Activated CD8-positive, alpha-beta T cell treated with anti-CD3 and anti-CD28 coated beads, Interleukin-2, amount 10 ng/mL, durations not matched to agents 7 days and 5 days (primary cell): Measurements from ENCODE around the gene OSBPL1A. TPM values are rescaled to one million over a fixed set of nuclear protein-coding genes. Genes with fewer than 3 reads are reported as not detected.

Source experiments
- ATAC-seq: fragments of 150-1000 bp; cut with Tn5 transposase; one replicate; pipeline ENCODE4 v1.10.0; 2021; ENCODE audit warnings: moderate library complexity
- CTCF ChIA-PET: fragments of 350-600 bp; sonication (Branson Sonifier 250); formaldehyde crosslinking; loops from one replicate; lab custom pipeline; 2021; ENCODE audit warnings: antibody characterized with exemption; lab: Charles Lee
- POLR2A ChIA-PET: fragments of 350-600 bp; sonication (Branson Sonifier 250); formaldehyde crosslinking; loops from one replicate; lab custom pipeline; 2021; ENCODE audit warnings: antibody characterized with exemption; lab: Charles Lee
- DNase-seq: peaks from one replicate; pipeline ENCODE4 v3.0.0-alpha.2; 2020
- H3K27ac Mint-ChIP-seq: one replicate; pipeline ENCODE4 v1.8.0; 2021; ENCODE audit warnings: mild to moderate bottlenecking, mixed read lengths
- H3K27me3 Mint-ChIP-seq: one replicate; pipeline ENCODE4 v1.8.0; 2021; ENCODE audit warnings: low read depth, mixed read lengths
- H3K36me3 Mint-ChIP-seq: one replicate; pipeline ENCODE4 v1.8.0; 2021; ENCODE audit warnings: low read depth, mixed read lengths
- H3K4me1 Mint-ChIP-seq: one replicate; pipeline ENCODE4 v1.8.0; 2021; ENCODE audit warnings: low read depth, mixed read lengths
- H3K4me3 Mint-ChIP-seq: one replicate; pipeline ENCODE4 v1.8.0; 2021; ENCODE audit warnings: mild to moderate bottlenecking, mixed read lengths
- H3K9me3 Mint-ChIP-seq: one replicate; pipeline ENCODE4 v1.8.0; 2022; ENCODE audit warnings: mixed read lengths; ENCODE audit not compliant: insufficient read depth
- total RNA-seq, 2 experiments: library from RNA; stranded (reverse); gene quantifications; one replicate each; pipeline ENCODE4 v1.2.3, GENCODE V29; 2021

OSBPL1A gene
- total RNA-seq, 2 experiments from 2014 or later, result 0.58 to 0.99 TPM

DNA sequence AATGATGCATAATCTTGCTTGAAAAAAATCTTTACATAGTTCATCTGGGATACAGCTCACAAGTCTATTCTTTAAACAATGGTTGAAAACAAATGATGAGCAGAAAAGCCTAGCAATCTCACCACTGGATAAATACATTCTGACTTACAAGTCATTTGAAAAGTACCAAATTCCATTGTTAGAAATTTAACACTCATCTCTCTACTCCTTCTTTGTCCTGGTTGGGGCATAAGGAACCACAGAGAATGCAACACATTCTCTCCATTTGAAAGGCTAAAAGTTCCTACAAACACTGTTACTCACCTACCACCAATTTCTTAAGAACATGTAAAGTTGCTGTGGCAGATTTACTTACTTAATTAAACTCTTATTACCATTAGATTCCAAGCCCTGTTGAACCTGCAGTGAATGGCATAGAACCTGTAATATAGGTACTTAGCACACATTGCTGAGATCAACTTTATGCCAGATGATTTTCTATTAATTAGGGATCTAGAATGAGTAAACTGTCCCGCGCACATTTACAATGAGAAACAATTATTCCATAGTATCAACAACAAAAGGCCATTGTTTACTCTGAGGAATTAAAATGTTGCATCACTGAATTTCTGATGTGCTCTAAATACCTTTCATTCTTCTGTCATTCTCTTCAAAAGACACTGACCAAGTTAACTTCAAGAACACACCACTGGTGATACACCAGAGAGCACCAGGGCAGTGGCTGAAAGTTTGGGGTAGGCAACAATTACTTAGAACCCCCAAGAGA is 189.2 kb downstream of the OSBPL1A start:
- Mint-ChIP-seq H3K27ac (no peak overlapping the region), H3K9me3 (no peaks in the 10 kb centered on the region), H3K4me1 (no peaks in the 10 kb centered on the region), H3K36me3 (no peaks in the 10 kb centered on the region), H3K4me3 (no peak overlapping the region), H3K27me3 (peaks cover 7% of the 10 kb centered on the region)
- ChIA-PET CTCF (no interaction called here), POLR2A (no interaction called here)
- ATAC-seq, result no peak
- DNase-seq, result no peak

DNA sequence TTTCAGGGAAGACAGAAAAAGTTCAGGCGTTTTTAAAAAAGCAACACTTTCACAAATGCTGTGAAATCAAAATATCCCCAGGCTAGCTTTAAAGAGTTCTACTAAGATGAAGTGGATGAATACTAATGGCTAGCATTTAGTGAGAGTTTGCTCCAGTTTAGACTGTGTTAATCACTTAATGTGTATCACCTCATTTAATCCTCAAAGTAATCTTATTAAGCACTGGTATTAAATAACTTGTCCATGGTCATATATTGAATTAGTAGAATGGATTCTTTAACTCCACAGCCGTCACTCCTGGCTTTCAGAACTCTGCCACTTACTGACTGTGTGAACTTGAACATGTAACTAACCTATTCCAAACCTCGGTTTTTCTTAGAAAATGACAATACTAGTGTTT is 192.7 kb downstream of the OSBPL1A start:
- H3K4me3 Mint-ChIP-seq, result no peak overlapping the region
- no peaks in the 10 kb centered on the region for H3K4me1 Mint-ChIP-seq
- CTCF ChIA-PET, result no interaction called here
- no peak overlapping the region for H3K27ac Mint-ChIP-seq
- H3K36me3 Mint-ChIP-seq, result no peaks in the 10 kb centered on the region
- no peaks in the 10 kb centered on the region for H3K9me3 Mint-ChIP-seq
- POLR2A ChIA-PET, result no interaction called here
- H3K27me3 Mint-ChIP-seq, result peaks cover 13% of the 10 kb centered on the region
- DNase-seq, result no peak
- ATAC-seq, result no peak

DNA sequence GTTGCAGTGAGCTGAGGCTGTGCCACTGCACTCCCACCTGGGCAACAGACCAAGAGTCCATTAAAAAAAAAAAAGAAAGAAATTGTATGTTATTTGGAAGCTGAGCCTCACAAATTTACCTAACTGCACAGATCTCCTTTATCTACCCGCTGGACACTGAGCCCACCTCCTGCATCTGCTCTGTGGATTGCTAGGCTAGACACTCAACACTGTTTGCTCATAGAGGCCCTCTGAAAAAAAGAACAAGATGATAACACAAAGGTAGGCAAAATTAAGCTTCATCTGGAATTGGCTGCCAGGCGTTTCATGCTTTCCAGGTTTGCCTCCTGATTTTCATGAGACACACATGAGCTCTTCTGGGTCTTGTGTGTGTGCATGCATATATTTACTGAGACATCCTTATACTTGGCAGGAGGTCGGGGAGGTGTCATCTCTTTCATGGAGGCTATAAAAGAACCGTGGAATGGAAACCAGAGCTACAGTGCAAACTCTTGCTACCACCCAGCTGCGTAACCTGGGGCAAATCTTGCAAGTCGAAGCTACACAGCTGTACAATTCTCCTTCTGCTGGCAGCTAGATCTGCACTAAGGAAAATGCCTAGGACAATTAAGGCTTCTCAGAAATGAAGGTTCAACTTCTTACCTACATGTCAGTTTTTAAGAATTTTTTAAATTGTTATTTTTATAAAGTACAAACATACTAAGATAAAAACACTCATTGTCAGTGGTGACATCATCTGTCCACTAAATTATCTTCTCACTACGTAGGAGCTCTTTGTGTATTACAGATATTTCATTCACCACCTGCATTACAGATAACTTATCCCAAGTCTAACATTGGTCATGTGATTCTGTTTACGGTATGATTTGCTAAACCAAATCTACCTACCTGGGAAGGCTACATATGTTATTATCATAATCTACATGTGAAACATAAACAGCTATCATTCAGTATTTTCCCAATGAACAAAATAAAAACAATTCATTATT is 195.6 kb downstream of the OSBPL1A start:
- POLR2A ChIA-PET, result interaction anchor here (0.6 kb wide), 1 partner anchor 175 kb away, joined by 3 read pairs; no protein-coding TSS in a partner anchor
- peaks cover 7% of the 10 kb centered on the region for H3K27me3 Mint-ChIP-seq
- DNase-seq (no peak), ATAC-seq (no peak)
- CTCF ChIA-PET, result interaction anchor here (1.1 to 1.7 kb wide), 2 partner anchors 11 to 25 kb away, joined by 3 to 4 read pairs; no protein-coding TSS in a partner anchor
- H3K4me3 Mint-ChIP-seq, result no peak overlapping the region
- H3K36me3 Mint-ChIP-seq, result no peaks in the 10 kb centered on the region
- no peak overlapping the region for H3K27ac Mint-ChIP-seq
- H3K4me1 Mint-ChIP-seq, result no peaks in the 10 kb centered on the region
- H3K9me3 Mint-ChIP-seq, result no peaks in the 10 kb centered on the region

DNA sequence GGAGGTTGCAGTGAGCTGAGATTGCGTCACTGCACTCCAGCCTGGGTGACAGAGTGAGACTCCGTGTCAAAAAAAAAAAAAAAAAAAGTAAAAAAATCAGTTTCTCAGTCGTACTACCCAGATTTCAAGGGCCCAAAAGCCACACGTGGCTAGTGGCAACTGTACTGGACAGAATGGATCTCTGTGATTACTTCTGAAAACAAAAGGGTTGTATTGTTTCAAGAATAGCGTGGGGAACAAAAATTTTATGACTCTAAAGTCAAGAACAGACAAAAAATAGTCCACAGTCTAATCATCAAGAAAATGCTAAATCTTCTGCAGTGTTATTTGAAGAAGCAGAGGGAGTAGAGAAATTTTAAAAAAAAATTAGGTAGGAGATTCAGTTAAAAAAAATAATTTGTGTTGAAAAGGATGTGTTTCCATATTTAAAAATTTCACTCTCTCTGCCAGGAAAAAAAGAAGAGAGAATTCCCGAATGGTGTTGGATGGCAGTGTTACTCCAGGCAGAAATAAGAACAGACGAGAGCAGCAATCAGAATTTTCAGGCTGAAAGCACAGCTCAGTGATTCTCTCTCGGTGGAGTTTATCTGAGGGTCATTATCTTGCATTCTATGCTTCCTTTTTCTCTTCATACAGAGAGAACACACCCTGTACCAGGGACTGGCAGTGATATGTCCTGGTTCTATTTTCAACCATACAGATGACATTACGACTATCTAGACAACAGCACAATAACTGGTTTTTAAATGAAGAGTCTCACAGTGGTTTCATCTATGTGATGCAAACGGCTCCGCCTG is 196.9 kb downstream of the OSBPL1A start:
- CTCF ChIA-PET, result no interaction called here
- no peak for DNase-seq
- H3K27me3 Mint-ChIP-seq, result peaks cover 7% of the 10 kb centered on the region

DNA sequence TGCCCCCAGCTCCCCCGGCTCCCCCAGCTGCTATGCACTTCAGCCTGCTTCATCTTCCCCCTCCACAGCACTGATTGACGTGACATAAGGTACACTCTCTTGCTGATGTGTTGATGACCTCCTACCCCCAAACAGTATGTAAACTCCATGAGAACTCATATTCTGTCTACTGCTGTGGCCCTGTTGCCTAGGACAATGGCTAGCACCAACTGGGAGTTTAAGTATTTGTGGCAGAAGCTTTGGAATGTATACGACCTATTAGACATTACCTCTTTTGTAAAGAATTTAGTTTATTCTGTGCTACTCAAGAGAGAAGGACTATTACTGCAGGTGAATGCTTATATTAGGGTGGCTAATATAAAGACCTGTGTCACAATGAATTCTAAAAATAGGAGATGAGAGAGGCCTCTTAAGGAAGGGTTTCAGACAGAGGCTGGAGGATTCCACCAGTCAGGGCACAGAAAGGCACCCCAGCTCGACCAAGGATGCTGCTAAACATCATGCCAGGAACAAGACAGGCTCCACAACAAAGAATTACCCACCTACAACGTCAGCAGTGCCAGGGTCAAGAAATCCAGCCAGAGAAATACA is 198.2 kb downstream of the OSBPL1A start:
- Mint-ChIP-seq H3K27ac (no peak overlapping the region), H3K4me3 (no peak overlapping the region), H3K36me3 (no peaks in the 10 kb centered on the region), H3K4me1 (no peaks in the 10 kb centered on the region), H3K27me3 (peaks cover 7% of the 10 kb centered on the region), H3K9me3 (no peaks in the 10 kb centered on the region)
- no peak for ATAC-seq
- no peak for DNase-seq
- CTCF ChIA-PET, result no interaction called here
- POLR2A ChIA-PET, result no interaction called here

More for the DNA sequence above, 196.9 kb downstream of the OSBPL1A start:
- H3K36me3 Mint-ChIP-seq, result no peaks in the 10 kb centered on the region
- no peaks in the 10 kb centered on the region for H3K4me1 Mint-ChIP-seq
- no peak for ATAC-seq
- H3K4me3 Mint-ChIP-seq, result no peak overlapping the region
- POLR2A ChIA-PET, result no interaction called here
- H3K9me3 Mint-ChIP-seq, result no peaks in the 10 kb centered on the region
- no peak overlapping the region for H3K27ac Mint-ChIP-seq

DNA sequence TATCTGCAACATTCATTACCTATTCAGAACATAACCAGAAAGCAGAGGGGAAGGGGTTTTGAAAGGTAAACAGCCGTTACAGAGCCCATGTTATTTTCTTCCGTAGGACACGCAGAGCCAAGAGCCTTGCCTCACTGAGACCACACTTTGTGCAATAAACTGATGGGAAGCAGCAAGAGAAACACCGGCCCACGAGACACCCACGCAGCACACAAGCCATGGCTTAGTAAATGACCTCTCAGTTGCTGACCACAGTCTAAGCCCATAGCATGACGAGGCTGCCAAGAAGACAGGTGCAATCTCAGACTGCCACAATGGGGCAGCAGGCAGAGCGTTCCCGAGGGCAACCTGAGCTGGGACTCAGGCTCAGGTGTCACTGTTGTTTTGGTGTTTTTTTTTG is 199.2 kb downstream of the OSBPL1A start:
- ATAC-seq (no peak), DNase-seq (no peak)
- ChIA-PET POLR2A (no interaction called here), CTCF (no interaction called here)
- Mint-ChIP-seq H3K4me3 (no peak overlapping the region), H3K27me3 (peaks cover 7% of the 10 kb centered on the region), H3K36me3 (no peaks in the 10 kb centered on the region), H3K27ac (no peak overlapping the region), H3K4me1 (no peaks in the 10 kb centered on the region), H3K9me3 (no peaks in the 10 kb centered on the region)

DNA sequence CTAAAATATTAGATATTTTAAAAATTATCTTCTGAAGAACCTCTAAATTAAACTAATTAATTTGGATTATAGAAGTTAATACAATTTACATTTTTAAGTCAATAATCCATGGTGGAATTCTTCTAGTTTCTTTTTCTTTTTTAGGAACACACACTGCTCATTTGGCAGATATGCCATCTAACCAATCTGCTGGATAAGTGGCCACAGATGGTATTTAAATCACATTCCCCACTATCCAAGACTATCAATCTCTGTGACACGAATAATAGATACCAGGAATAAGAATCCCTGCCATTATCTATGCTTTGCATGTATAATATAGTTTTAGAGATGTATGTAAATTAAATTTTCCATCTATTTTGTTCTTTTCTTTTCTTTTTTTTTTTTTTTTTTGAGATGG is 200.2 kb downstream of the OSBPL1A start:
- DNase-seq (no peak), ATAC-seq (no peak)
- ChIA-PET POLR2A (no interaction called here), CTCF (no interaction called here)
- Mint-ChIP-seq H3K27me3 (peaks cover 8% of the 10 kb centered on the region), H3K4me3 (no peak overlapping the region), H3K4me1 (no peaks in the 10 kb centered on the region), H3K27ac (no peak overlapping the region), H3K36me3 (no peaks in the 10 kb centered on the region), H3K9me3 (no peaks in the 10 kb centered on the region)

DNA sequence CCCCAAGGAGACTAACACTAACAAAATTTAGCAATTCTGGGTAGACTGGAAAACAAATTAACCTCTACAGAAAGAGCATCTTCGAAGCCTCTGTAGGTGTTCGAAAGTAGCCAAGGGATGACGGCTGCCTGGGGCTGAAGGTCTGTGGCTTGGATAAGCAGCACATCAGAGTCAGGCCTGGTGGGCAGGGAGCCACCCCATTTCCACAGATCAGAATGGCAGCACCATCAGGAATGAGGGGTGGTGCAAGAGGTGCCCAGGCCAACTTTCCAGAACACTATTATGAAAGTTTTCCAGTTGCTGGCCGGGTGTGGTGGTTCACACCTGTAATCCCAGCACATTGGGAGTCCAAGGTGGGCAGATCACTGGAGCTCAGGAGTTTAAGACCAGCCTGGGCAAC is 200.9 kb downstream of the OSBPL1A start:
- H3K4me1 Mint-ChIP-seq, result no peaks in the 10 kb centered on the region
- H3K4me3 Mint-ChIP-seq, result no peak overlapping the region
- CTCF ChIA-PET, result no interaction called here
- POLR2A ChIA-PET, result no interaction called here
- H3K36me3 Mint-ChIP-seq, result no peaks in the 10 kb centered on the region
- peaks cover 13% of the 10 kb centered on the region for H3K27me3 Mint-ChIP-seq
- ATAC-seq, result no peak
- H3K9me3 Mint-ChIP-seq, result no peaks in the 10 kb centered on the region
- DNase-seq, result no peak
- no peak overlapping the region for H3K27ac Mint-ChIP-seq

DNA sequence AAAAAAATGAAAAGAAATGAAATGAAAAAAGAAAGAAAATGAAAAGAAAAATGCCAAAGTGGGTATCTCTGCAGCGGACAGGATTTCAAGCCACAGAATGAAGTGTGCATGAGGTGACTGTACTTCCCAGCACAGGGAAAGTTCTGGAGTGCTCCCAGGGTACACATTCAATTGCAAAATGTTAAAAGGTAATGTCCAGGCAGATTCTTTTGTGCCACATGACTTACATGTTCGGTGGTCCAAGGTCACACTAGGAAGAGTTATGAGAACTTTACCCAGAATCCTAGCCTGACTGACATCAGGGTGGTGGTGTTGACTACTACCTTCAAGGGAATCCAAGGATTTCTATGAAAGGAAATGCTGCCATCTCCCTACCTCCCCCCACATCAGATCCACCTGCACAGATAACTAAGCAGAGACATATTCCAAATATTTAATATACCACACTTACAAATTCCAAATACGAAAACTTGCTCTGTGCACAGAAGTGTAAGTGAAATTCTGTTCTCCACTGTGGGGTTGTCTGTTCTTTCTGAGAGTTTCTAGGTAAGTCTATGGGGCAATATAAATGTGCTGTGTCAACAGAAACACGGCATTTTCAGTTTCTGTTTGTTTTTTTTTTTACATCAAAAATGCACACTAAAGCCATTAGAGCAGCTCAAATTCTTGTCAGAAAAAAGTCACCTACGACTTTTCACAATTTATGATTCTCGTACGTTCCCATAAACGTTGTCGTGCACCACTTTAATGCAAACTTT is 202.1 kb downstream of the OSBPL1A start:
- no peak overlapping the region for H3K4me3 Mint-ChIP-seq
- DNase-seq, result no peak
- H3K27ac Mint-ChIP-seq, result no peak overlapping the region
- ATAC-seq, result no peak
- H3K27me3 Mint-ChIP-seq, result peaks cover 16% of the 10 kb centered on the region
- CTCF ChIA-PET, result no interaction called here
- POLR2A ChIA-PET, result no interaction called here
- H3K9me3 Mint-ChIP-seq, result no peaks in the 10 kb centered on the region
- no peaks in the 10 kb centered on the region for H3K4me1 Mint-ChIP-seq
- no peaks in the 10 kb centered on the region for H3K36me3 Mint-ChIP-seq

DNA sequence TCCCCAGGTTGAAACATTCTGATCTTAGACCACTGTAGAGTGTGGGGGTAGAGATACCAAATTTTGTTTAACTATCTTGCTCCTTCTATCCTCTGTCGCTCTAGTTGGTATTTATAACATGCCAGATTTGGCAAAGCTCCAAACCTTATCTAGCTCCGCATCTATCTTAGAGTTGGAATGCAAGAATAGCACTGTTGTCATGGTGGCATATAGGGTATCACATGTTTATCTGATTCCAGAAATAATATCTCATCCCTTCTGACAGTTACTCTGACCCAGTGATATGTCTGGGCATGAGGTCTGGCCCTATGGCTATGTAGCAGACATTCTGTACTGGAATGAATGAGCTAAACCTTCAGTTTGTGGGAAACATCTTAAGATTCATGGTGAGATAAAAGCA is 207.0 kb downstream of the OSBPL1A start:
- peaks cover 28% of the 10 kb centered on the region for H3K27me3 Mint-ChIP-seq
- ChIA-PET CTCF (interaction anchor here (1.1 to 2.9 kb wide), 3 partner anchors 11 to 14 kb away, joined by 3 to 16 read pairs (median 4); no protein-coding TSS in a partner anchor), POLR2A (no interaction called here)
- H3K9me3 Mint-ChIP-seq, result no peaks in the 10 kb centered on the region
- H3K36me3 Mint-ChIP-seq, result no peaks in the 10 kb centered on the region
- H3K4me1 Mint-ChIP-seq, result no peaks in the 10 kb centered on the region
- ATAC-seq (no peak), DNase-seq (no peak)
- H3K27ac Mint-ChIP-seq, result no peak overlapping the region
- no peak overlapping the region for H3K4me3 Mint-ChIP-seq
